ENCODE results near the gene USP15. TPM values are rescaled to one million over a fixed set of nuclear protein-coding genes. Genes with fewer than 3 reads are reported as not detected.

USP15 gene
- total and polyA plus RNA-seq, 2 donors (not counting 3 experiments of a cell fraction or from before 2014, with no cell fraction given) = 20.0 to 61.8 TPM

GRCh38 chr12:62279961-62280360 is 19.8 kb downstream of the USP15 start:
- Histone ChIP-seq H3K9ac (replicated peaks; ENCODE audit: extremely low read depth, insufficient read depth, low read length) (no peak overlapping the region), H3K27me3 (ENCODE audit: control insufficient read depth in 2 of 2, insufficient read depth in 2 of 2, low read length in 2 of 2) (no peaks in the 10 kb centered on the region), H3K36me3 (ENCODE audit: control insufficient read depth in 2 of 2, extremely low read depth in 1 of 2, insufficient read depth in 2 of 2, low read length in 2 of 2) (no peaks in the 10 kb centered on the region), H3K9me3 (replicated peaks; ENCODE audit: control insufficient read depth, insufficient read depth, low read length) (no peaks in the 10 kb centered on the region), H4K20me1 (replicated peaks; ENCODE audit: control insufficient read depth, extremely low read depth, insufficient read depth, low read length) (peaks cover 17% of the 10 kb centered on the region), H3K4me1 (ENCODE audit: control insufficient read depth, extremely low read depth, insufficient read depth, low read length) (no peaks in the 10 kb centered on the region), H2AFZ (ENCODE audit: low read depth, low read length) (no peak overlapping the region), H3K27ac (ENCODE audit: insufficient read depth, low read depth, low read length) (no peak overlapping the region), H3K4me3 (replicated peaks in 1 of 3; ENCODE audit: insufficient read depth in 1 of 3, low read depth in 1 of 3, low read length in 3 of 3) (no peak overlapping the region), H3K9me1 (replicated peaks; ENCODE audit: control insufficient read depth, extremely low read depth, insufficient read depth, low read length) (no peaks in the 10 kb centered on the region), H3K79me2 (ENCODE audit: control insufficient read depth, insufficient read depth, low read length) (peaks cover 99% of the 10 kb centered on the region), H3K4me2 (ENCODE audit: insufficient read depth, low read length) (no peak overlapping the region)
- dilution Hi-C loops (cut with MboI; ENCODE audit: extremely low pct_ligation_motif_present, low sequenced_read_pairs) (no loop called here), intact Hi-C loops (cut with micrococcal nuclease) (no loop called here)
- no peak for DNase-seq (ENCODE audit: low read depth, low spot score)
- ChIA-PET CTCF (no interaction called here), POLR2A (no interaction called here)
- no TSS peak for BruUV-seq (replicated peaks)
- FAIRE-seq = no peak
- no peak for TF ChIP-seq EZH2 (IDR thresholded peaks at IDR 0.05; ENCODE audit: borderline replicate concordance, low read depth, low read length, severe bottlenecking)
- no peak for TF ChIP-seq GATA2 (IDR thresholded peaks at IDR 0.05; ENCODE audit: insufficient read depth, insufficient read length, low read depth, low read length)
- TF ChIP-seq MAX (IDR thresholded peaks at IDR 0.05; ENCODE audit: insufficient read depth, insufficient read length) = no peak
- no peak for TF ChIP-seq FOS (IDR thresholded peaks at IDR 0.05; ENCODE audit: borderline replicate concordance, insufficient read depth, low read length)
- TF ChIP-seq JUN (IDR thresholded peaks at IDR 0.05; ENCODE audit: borderline replicate concordance, insufficient read depth, insufficient read length, low read depth) = no peak
- TF ChIP-seq POLR2A (IDR thresholded peaks at IDR 0.05; ENCODE audit: low read depth, low read length) = no peak
- TF ChIP-seq CTCF (IDR thresholded peaks at IDR 0.05; ENCODE audit: extremely low read depth in 1 of 2, insufficient read depth in 1 of 2, low read depth in 1 of 2, low read length in 2 of 2) = no peak
- TF ChIP-seq POLR2AphosphoS5 (IDR thresholded peaks at IDR 0.05; ENCODE audit: insufficient read depth, low read depth, low read length) = no peak
- TF ChIP-seq MYC (IDR thresholded peaks at IDR 0.05; ENCODE audit: low read depth, low read length) = no peak

Data from endothelial cell of umbilical vein (primary cell).